Stimulated activated CD4-positive, alpha-beta T cell treated with anti-CD3 and anti-CD28 coated beads, TNF-alpha, amount 100 ng/mL, for 48 hours (primary cell): Measurements from ENCODE around the gene CSTB.
A peak's percentile ranks its signal among the peaks of the same experiment; 100 is the strongest.

Experiments used
- DNase-seq, 3 donors: peaks; one replicate each; pipeline ENCODE4 v3.0.0-alpha.2; 2020; ENCODE audit warnings: low read depth in 3 of 3

CSTB gene

DNA sequence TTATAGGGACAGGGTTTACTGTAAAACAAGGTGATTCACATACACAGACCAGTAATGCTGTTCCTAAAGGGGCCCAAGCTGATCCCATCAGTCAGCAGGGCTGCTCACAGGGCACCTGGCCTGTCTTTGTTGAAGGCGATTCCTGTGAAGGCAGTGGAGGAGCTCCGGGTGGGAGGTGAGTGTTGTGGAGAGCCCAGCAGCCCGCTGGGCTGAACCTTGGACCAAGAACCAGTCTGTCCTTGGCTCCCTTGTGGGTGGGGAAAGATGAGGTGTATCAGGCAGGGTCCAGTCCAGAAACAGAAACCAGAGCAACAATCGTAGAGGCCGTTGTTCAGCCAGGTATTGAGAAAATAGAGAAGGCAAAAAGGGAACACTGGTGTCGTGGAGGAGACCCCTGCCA lies 44.6 kb downstream of the CSTB start:
- DNase-seq = no peak

DNA sequence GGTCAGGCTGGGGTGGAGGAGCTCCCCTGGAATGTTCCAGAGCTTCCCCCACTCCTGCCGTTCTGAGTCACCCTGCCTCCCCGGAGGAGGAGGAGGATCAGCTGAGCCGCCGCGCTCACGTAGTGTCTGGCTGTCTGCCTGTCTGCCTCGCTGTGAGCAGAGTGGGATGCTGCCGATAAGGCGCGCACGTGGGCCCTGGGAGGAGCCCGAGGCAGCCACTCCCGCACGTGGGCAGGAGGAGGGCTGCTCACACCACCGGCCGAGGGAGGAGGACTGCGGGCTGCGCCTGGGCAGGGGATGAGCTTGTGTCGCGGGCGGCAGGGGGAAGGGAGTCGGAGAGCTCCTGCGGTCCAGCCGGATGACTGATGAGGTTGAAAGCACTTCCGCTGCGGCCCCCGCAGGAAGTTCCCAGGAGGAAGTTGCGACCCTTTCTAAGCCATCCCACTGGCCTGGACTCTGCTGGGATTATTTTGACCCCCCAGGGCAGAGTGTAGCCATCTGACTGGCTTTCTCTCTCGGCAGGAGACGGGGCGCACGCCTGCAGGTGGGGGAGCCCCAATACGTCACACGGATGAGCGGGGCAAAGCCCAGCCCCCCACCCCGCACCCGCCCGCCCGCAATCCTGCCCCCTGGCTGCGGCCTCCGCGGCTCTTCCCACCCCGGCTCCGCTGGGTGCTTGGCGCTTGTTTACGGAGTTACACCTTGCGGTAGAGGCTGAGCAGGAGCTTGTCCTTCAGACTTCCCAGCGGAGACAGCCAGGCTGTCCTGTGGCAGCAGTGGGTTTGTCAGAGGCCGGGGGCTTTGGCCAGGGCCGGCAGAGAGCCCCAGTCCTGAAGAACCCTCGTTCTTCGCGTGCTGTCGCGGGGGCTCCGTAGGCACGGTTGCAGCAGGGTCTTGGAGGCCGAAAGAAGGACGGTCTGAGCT lies 47.4 kb downstream of the CSTB start:
- peak; percentile 70 to 77 (median 70) for DNase-seq

- DNase-seq = no peak
Observed at GRCh38 chr21:43728154-43728466, 48.0 kb downstream of the CSTB start.

DNA sequence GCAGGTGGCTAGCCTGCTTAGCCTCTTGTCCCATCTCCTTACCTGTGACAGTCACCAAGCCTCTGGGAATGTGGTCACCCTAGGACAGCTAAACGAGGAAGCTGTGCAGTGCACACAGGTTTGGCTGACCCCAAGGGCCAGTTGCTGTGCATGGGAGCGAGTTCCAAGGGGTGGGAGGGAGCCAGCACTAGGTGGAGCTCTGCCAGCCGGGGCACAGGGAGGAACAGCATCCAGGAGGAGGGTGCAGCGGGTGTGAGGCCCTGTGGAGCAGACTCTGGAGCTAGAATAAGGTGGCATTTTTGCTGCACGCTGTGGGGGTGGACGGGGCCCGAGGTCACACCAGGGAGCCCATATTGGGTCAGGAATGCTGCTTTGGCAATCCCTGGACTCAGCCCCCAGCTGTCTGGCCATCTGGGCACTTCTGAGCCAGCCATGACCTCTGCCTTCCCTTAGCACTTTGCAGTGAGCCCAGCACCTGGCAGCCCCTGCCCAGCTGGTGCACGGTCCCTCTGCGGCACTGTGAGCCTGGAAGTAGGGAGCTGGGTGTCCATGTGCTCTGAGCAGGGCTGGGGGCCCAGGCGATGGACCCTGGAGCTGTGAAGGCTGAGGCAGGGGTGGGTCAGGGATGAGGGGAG lies 48.5 kb downstream of the CSTB start:
- no peak for DNase-seq

DNA sequence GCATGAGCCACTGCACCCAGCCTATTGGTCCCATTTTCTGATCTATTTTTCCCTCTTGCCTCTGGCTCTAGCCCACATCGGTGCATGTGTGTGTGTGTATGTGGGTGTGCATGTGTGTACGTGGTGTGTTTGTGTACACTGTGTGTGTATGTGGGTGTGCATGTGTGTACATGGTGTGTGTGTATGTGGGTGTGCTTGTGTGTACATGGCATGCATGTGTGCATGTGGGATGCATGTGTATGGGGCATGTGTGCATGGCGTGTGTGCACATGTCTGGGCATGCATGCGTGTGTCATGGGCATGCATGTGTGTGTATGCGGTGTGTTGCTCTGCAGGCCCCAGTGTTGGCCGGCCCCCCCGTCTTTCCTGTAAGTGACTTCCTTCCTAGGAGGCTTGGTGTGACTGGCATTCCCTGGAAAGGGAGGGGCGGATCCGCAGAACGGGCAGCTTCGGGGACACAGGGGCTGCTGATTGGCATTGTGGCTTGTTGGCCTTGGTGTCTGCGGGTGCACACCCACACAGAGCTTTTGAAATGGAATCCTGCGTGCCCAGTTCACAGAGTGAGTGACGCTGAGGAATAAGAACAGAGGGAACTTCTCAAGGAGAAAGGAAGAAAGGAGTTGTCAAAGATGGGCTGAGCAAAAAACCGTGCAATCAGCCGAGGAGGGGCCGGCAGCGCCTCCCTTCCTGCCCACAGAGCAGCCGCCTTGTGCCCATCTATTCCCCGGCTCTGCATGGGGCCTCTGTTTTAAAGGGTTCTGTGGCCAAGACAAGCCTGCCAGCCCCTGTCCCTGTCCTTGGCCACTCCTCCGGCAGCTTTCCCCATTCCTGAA lies 49.2 kb downstream of the CSTB start:
- no peak for DNase-seq
